ENCODE data around the gene NIBAN1.

GRCh38 chr1:184974056-184974836 is at the start of gene NIBAN1:
- no peak for TF ChIP-seq RAD21 (IDR thresholded peaks at IDR 0.05; ENCODE audit: low read depth)
- no peak for TF ChIP-seq TAF1 (IDR thresholded peaks at IDR 0.05; ENCODE audit: low read depth)
- TF ChIP-seq MAX (IDR thresholded peaks at IDR 0.05), result no peak; the same call in 1 of the 2 replicates
- no peak for TF ChIP-seq EP300 (IDR thresholded peaks at IDR 0.05; ENCODE audit: borderline replicate concordance)
- no peak for TF ChIP-seq TEAD4 (IDR thresholded peaks at IDR 0.05)
- TF ChIP-seq CEBPB (IDR thresholded peaks at IDR 0.05), result no peak
- no peak for TF ChIP-seq NFIC (IDR thresholded peaks at IDR 0.05)
- no peak for TF ChIP-seq YY1 (IDR thresholded peaks at IDR 0.05; ENCODE audit: low read depth)
- no peak for TF ChIP-seq REST (IDR thresholded peaks at IDR 0.05; ENCODE audit: low read depth)

All from Ishikawa (cell line).